ENCODE measurements around the gene CELF2. TPM values are rescaled to one million over a fixed set of nuclear protein-coding genes. Genes with fewer than 3 reads are reported as not detected.

CELF2 gene
- total RNA-seq, 1 experiment from 2014 or later, result 0.76 TPM

GRCh38 chr10:11058965-11059364 is 41.3 kb downstream of the CELF2 start:
- no peak for DNase-seq (ENCODE audit: low read depth)

GRCh38 chr10:11063856-11064255 is 46.2 kb downstream of the CELF2 start:
- DNase-seq (ENCODE audit: low read depth), result no peak

- DNase-seq (ENCODE audit: low read depth), result no peak
These were observed 47.2 kb downstream of the CELF2 start for GRCh38 chr10:11064832-11065231.

- no peak for DNase-seq (ENCODE audit: low read depth)
These were observed 47.9 kb downstream of the CELF2 start for GRCh38 chr10:11065567-11065966.

- no peak for DNase-seq (ENCODE audit: low read depth)
These were observed 48.8 kb downstream of the CELF2 start for GRCh38 chr10:11066520-11066919.

GRCh38 chr10:11068861-11069633 is 51.4 kb downstream of the CELF2 start:
- no peak for DNase-seq (ENCODE audit: low read depth)

- no peak for DNase-seq (ENCODE audit: low read depth)
These were observed 55.7 kb downstream of the CELF2 start for GRCh38 chr10:11073410-11073809.

- DNase-seq (ENCODE audit: low read depth), result no peak
These were observed 57.0 kb downstream of the CELF2 start for GRCh38 chr10:11074536-11075267.

- DNase-seq (ENCODE audit: low read depth), result no peak
These were observed 58.5 kb downstream of the CELF2 start for GRCh38 chr10:11076221-11076620.

GRCh38 chr10:11080564-11080984 is 62.9 kb downstream of the CELF2 start:
- DNase-seq (ENCODE audit: low read depth), result no peak

GRCh38 chr10:11081408-11081807 is 63.7 kb downstream of the CELF2 start:
- DNase-seq (ENCODE audit: low read depth), result no peak

- DNase-seq (ENCODE audit: low read depth), result no peak
These were observed 64.9 kb downstream of the CELF2 start for GRCh38 chr10:11082526-11082925.

GRCh38 chr10:11083051-11083450 is 65.4 kb downstream of the CELF2 start:
- DNase-seq (ENCODE audit: low read depth), result no peak

GRCh38 chr10:11085545-11085944 is 67.9 kb downstream of the CELF2 start:
- no peak for DNase-seq (ENCODE audit: low read depth)

- DNase-seq (ENCODE audit: low read depth), result no peak
These were observed 68.6 kb downstream of the CELF2 start for GRCh38 chr10:11086177-11086840.

GRCh38 chr10:11087372-11087771 is 69.7 kb downstream of the CELF2 start:
- DNase-seq (ENCODE audit: low read depth), result no peak

GRCh38 chr10:11088709-11089108 is 71.0 kb downstream of the CELF2 start:
- no peak for DNase-seq (ENCODE audit: low read depth)

GRCh38 chr10:11089272-11089671 is 71.6 kb downstream of the CELF2 start:
- no peak for DNase-seq (ENCODE audit: low read depth)

GRCh38 chr10:11091517-11092102 is 73.9 kb downstream of the CELF2 start:
- no peak for DNase-seq (ENCODE audit: low read depth)

- no peak for DNase-seq (ENCODE audit: low read depth)
These were observed 76.4 kb downstream of the CELF2 start for GRCh38 chr10:11093771-11094736.

- DNase-seq (ENCODE audit: low read depth), result no peak
These were observed 77.7 kb downstream of the CELF2 start for GRCh38 chr10:11095374-11095801.
